IMR-90 (cell line): ENCODE measurements around the gene TMEM81. TPM values are rescaled to one million over a fixed set of nuclear protein-coding genes. Genes with fewer than 3 reads are reported as not detected.
A peak's percentile ranks its signal among the peaks of the same experiment; 100 is the strongest.

Experiments used
- ATAC-seq: fragments of 200-7000 bp; cut with Tn5 transposase; 2 replicates; pipeline ENCODE4 v1.9.1; 2020; ENCODE audit warnings: low read depth, mild to moderate bottlenecking, moderate library complexity
- BruUV-seq: library from RNA; stranded (reverse); fragments of 400-500 nt; replicated peaks from 2 replicates; lab custom pipeline; 2021; lab: Mats Ljungman, UMichigan
- CTCF ChIA-PET: fragments of 300-600 bp; formaldehyde crosslinking; extraction: SDS; loops from one replicate; lab custom pipeline; 2021; ENCODE audit warnings: antibody characterized with exemption; lab: Yijun Ruan, JAX
- POLR2A ChIA-PET: fragments of 300-600 bp; sonication (Branson Sonifier 250); formaldehyde crosslinking; loops from one replicate; lab custom pipeline; 2022; ENCODE audit warnings: antibody characterized with exemption; ENCODE audit not compliant: unreplicated experiment; lab: Charles Lee
- DNase-seq: peaks from one replicate; pipeline ENCODE4 v3.0.0; 2013
- H2AFZ ChIP-seq: replicated peaks from 2 replicates; pipeline ENCODE3; 2013; ENCODE audit warnings: low read length, mild to moderate bottlenecking; ENCODE audit not compliant: poor library complexity
- H2AK5ac ChIP-seq: 2 replicates; pipeline ENCODE4 v1.6.1; 2013; ENCODE audit warnings: low read depth, low read length, inconsistent platforms
- H2AK9ac ChIP-seq: replicated peaks from 2 replicates; pipeline ENCODE3; 2013; ENCODE audit warnings: mild to moderate bottlenecking, low read depth, low read length, moderate library complexity; ENCODE audit not compliant: poor library complexity
- H2BK120ac ChIP-seq: 2 replicates; pipeline ENCODE4 v1.6.1; 2013; ENCODE audit warnings: low read depth, low read length, inconsistent platforms
- H2BK15ac ChIP-seq: 3 replicates; pipeline ENCODE4 v1.6.1; 2013; ENCODE audit warnings: low read depth, low read length, inconsistent platforms
- H2BK20ac ChIP-seq: 2 replicates; pipeline ENCODE4 v1.6.1; 2013; ENCODE audit warnings: low read depth, mild to moderate bottlenecking, inconsistent platforms, low read length, moderate library complexity
- H2BK5ac ChIP-seq: 2 replicates; pipeline ENCODE4 v1.6.1; 2013; ENCODE audit warnings: mild to moderate bottlenecking, low read depth, low read length, inconsistent platforms; ENCODE audit not compliant: poor library complexity, severe bottlenecking
- H3K14ac ChIP-seq: replicated peaks from 2 replicates; pipeline ENCODE4 v1.6.1; 2013; ENCODE audit warnings: low read depth, low read length, inconsistent platforms
- H3K18ac ChIP-seq: 2 replicates; pipeline ENCODE4 v1.6.1; 2013; ENCODE audit warnings: low read depth, low read length, control low read depth
- H3K23ac ChIP-seq: 2 replicates; pipeline ENCODE4 v1.6.1; 2013; ENCODE audit warnings: low read depth, low read length, inconsistent platforms
- H3K27ac ChIP-seq: 2 replicates; pipeline ENCODE4 v1.5.1; 2013; ENCODE audit warnings: mild to moderate bottlenecking, control low read depth, low read length; ENCODE audit not compliant: insufficient read depth
- H3K27me3 ChIP-seq: 2 replicates; pipeline ENCODE4 v1.6.1; 2013; ENCODE audit warnings: low read length; ENCODE audit not compliant: control insufficient read depth, insufficient read depth
- H3K36me3 ChIP-seq: 2 replicates; pipeline ENCODE4 v1.6.1; 2013; ENCODE audit warnings: low read length, mixed read lengths; ENCODE audit not compliant: control insufficient read depth, insufficient read depth
- H3K4ac ChIP-seq: 2 replicates; pipeline ENCODE4 v1.6.1; 2013; ENCODE audit warnings: low read depth, low read length, inconsistent platforms
- H3K4me1 ChIP-seq: 2 replicates; pipeline ENCODE4 v1.6.1; 2013; ENCODE audit warnings: low read length, mixed read lengths; ENCODE audit not compliant: control insufficient read depth, insufficient read depth
- H3K4me2 ChIP-seq: 2 replicates; pipeline ENCODE4 v1.6.1; 2013; ENCODE audit warnings: low read depth, mild to moderate bottlenecking, control low read depth, low read length, moderate library complexity
- H3K4me3 ChIP-seq: 2 replicates; pipeline ENCODE4 v1.5.1; 2013; ENCODE audit warnings: low read depth, mild to moderate bottlenecking, control low read depth, low read length, moderate library complexity; ENCODE audit not compliant: insufficient read depth
- H3K56ac ChIP-seq: 2 replicates; pipeline ENCODE4 v1.6.1; 2013; ENCODE audit warnings: low read length, inconsistent platforms; ENCODE audit not compliant: insufficient read depth; ENCODE audit errors: extremely low read depth
- H3K79me1 ChIP-seq, 2 experiments: 2 replicates each; pipeline ENCODE4 v1.6.1; 2013; ENCODE audit warnings: low read length in 2 of 2, inconsistent platforms in 1 of 2, low read depth in 1 of 2
- H3K9ac ChIP-seq: 2 replicates; pipeline ENCODE4 v1.6.1; 2013; ENCODE audit warnings: low read depth, low read length, control low read depth
- H3K9me1 ChIP-seq: 2 replicates; pipeline ENCODE4 v1.6.1; 2013; ENCODE audit warnings: low read length, inconsistent platforms; ENCODE audit not compliant: insufficient read depth
- H3K9me3 ChIP-seq: 2 replicates; pipeline ENCODE4 v1.6.1; 2013; ENCODE audit warnings: low read length; ENCODE audit not compliant: control insufficient read depth, insufficient read depth
- H4K20me1 ChIP-seq: 2 replicates; pipeline ENCODE4 v1.6.1; 2013; ENCODE audit warnings: low read length, inconsistent platforms; ENCODE audit not compliant: insufficient read depth
- H4K5ac ChIP-seq: 2 replicates; pipeline ENCODE4 v1.6.1; 2013; ENCODE audit warnings: mild to moderate bottlenecking, low read depth, low read length, control low read depth
- H4K8ac ChIP-seq, 2 experiments: 2 replicates each; pipeline ENCODE4 v1.6.1; 2013; ENCODE audit warnings: low read depth in 2 of 2, low read length in 2 of 2, control low read depth in 1 of 2, inconsistent platforms in 1 of 2
- H4K91ac ChIP-seq: 2 replicates; pipeline ENCODE4 v1.6.1; 2013; ENCODE audit warnings: low read depth, low read length, inconsistent platforms; ENCODE audit not compliant: insufficient read depth
- CEBPB ChIP-seq: IDR thresholded peaks from 2 replicates; pipeline ENCODE4 v1.6.1; 2012; ENCODE audit warnings: low read depth, low read length, improper control_type of control experiment
- NFE2L2 ChIP-seq: fragments of 150-350 bp; IDR thresholded peaks from 2 replicates; pipeline ENCODE4 v1.6.1; 2016; ENCODE audit warnings: low read depth, mild to moderate bottlenecking, low read length
- RCOR1 ChIP-seq: IDR thresholded peaks from 2 replicates; pipeline ENCODE4 v1.6.1; 2012; ENCODE audit warnings: mild to moderate bottlenecking, low read length, improper control_type of control experiment; ENCODE audit not compliant: insufficient replicate concordance
- WGBS, 2 experiments: methylation state at CpG; one replicate each; pipeline versions ENCODE4 v1.1.5 to v1.1.7; 2013; ENCODE audit warnings: missing lambda C conversion rate in 2 of 2; ENCODE audit not compliant: insufficient read length in 1 of 2; ENCODE audit errors: extremely low coverage in 2 of 2; 5-methylcytosine and 5-hydroxymethylcytosine counted together
- dilution Hi-C: fragments of 300-500 bp; cut with HindIII; formaldehyde crosslinking; loops from one replicate; pipeline ENCODE4 v1.14.3; 2018; ENCODE audit warnings: low sequenced_read_pairs; ENCODE audit not compliant: unreplicated experiment
- in situ Hi-C: fragments of 300-500 bp; cut with MboI; formaldehyde crosslinking; loops from 3 replicates; pipeline ENCODE4 v1.14.3; 2019; ENCODE audit warnings: low sequenced_read_pairs, inconsistent platforms, mixed read lengths
- intact Hi-C: fragments of 100-400 bp; cut with micrococcal nuclease; formaldehyde crosslinking; loops from 2 replicates; pipeline ENCODE4 v1.10.0; 2022
- polyA plus RNA-seq, 3 experiments: library from polyadenylated mRNA; depleted of rRNA; stranded (reverse); fragments of >200 nt; gene quantifications; 2 replicates each; pipeline ENCODE4 v1.2.3, GENCODE V29; 2012; ENCODE audit warnings: low replicate concordance in 1 of 3
- total RNA-seq: library from RNA; depleted of rRNA; stranded (reverse); fragments of >200 nt; gene quantifications from 2 replicates; pipeline ENCODE4 v1.2.3, GENCODE V29; 2012
- TF ChIP-seq, protein P1 (sequence below): conservative IDR thresholded peaks from 2 replicates; pipeline ENCODE4 v1.5.1; 2012; ENCODE audit warnings: mild to moderate bottlenecking, low read depth, low read length, improper control_type of control experiment

The TMEM81 gene
- total and polyA plus RNA-seq, 2 of the 4 experiments (the other 2 are of a cell fraction), result 1.5 to 1.8 TPM

DNA sequence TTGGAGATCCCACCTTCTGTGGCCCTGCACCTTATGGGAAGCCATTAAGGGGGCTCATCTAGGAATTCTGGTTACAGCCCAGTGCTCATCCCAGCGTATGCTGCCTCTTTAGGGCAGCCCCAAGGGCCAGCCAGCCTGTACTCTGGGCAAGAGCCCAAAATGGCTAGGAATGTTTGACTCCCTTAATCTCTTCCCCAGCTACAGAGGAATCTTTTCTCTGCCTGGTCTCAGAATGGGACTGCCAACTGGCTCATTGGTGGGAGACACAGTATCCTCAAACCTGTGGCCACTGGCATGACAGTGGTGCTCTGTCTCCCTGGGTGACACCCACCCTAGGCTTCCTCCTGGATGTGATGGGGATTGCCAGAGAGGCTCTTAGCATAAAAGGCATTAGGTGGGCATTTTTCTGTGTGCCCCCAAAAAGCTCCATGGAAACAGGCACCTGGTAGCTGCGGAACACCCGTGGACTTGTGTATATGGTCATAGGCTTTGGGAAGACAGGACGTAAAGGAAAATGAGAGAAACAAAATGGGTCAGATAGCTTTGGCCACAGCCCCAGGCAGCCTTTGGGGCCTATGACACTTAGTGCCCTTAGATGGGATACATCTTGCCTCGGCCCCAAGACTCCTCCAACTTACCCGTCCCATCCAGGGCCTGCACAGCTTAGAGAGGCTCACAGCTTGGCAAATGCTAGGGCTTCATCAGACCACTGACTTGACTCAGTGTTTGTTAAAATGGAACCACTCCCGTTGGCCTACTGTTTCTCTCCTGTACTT is 6.9 kb downstream of the TMEM81 start:
- H2AK5ac ChIP-seq, result no peak overlapping the region
- H3K4ac ChIP-seq, result no peak overlapping the region
- H2AFZ ChIP-seq, result no peak overlapping the region
- CTCF ChIA-PET, result no interaction called here
- H3K4me1 ChIP-seq, result no peaks in the 10 kb centered on the region; the same call in 1 of the 2 replicates
- no peaks in the 10 kb centered on the region; a peak in 1 of 4 replicates for H3K79me1 ChIP-seq
- no peak overlapping the region for H2BK120ac ChIP-seq
- no peak overlapping the region for H3K56ac ChIP-seq
- H4K5ac ChIP-seq, result no peak overlapping the region
- TF ChIP-seq RCOR1 (no peak), NFE2L2 (no peak), CEBPB (no peak)
- TF ChIP-seq, protein P1, sequence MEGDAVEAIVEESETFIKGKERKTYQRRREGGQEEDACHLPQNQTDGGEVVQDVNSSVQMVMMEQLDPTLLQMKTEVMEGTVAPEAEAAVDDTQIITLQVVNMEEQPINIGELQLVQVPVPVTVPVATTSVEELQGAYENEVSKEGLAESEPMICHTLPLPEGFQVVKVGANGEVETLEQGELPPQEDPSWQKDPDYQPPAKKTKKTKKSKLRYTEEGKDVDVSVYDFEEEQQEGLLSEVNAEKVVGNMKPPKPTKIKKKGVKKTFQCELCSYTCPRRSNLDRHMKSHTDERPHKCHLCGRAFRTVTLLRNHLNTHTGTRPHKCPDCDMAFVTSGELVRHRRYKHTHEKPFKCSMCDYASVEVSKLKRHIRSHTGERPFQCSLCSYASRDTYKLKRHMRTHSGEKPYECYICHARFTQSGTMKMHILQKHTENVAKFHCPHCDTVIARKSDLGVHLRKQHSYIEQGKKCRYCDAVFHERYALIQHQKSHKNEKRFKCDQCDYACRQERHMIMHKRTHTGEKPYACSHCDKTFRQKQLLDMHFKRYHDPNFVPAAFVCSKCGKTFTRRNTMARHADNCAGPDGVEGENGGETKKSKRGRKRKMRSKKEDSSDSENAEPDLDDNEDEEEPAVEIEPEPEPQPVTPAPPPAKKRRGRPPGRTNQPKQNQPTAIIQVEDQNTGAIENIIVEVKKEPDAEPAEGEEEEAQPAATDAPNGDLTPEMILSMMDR, result no peak
- in situ Hi-C loops, result no loop called here
- no peak overlapping the region for H2BK20ac ChIP-seq
- H2BK5ac ChIP-seq, result no peak overlapping the region
- no peak overlapping the region for H4K91ac ChIP-seq
- dilution Hi-C loops, result no loop called here
- no peak overlapping the region for H3K23ac ChIP-seq
- no CpG with 5 or more reads among the region's 7 CpGs for WGBS, 2 experiments
- H3K18ac ChIP-seq, result no peak overlapping the region
- H2BK15ac ChIP-seq, result no peak overlapping the region
- H3K9me3 ChIP-seq, result no peaks in the 10 kb centered on the region
- H3K9me1 ChIP-seq, result no peaks in the 10 kb centered on the region; the same call in 1 of the 2 replicates
- H4K8ac ChIP-seq, result no peak overlapping the region
- intact Hi-C loops, result no loop called here
- H3K9ac ChIP-seq, result no peak overlapping the region
- H4K20me1 ChIP-seq, result no peaks in the 10 kb centered on the region
- no peak overlapping the region for H2AK9ac ChIP-seq
- ATAC-seq (peak; percentile 63), DNase-seq (no peak)
- no peak overlapping the region for H3K4me3 ChIP-seq
- POLR2A ChIA-PET, result no interaction called here
- no peak overlapping the region for H3K4me2 ChIP-seq
- H3K27me3 ChIP-seq, result no peaks in the 10 kb centered on the region
- no TSS peak for BruUV-seq
- H3K27ac ChIP-seq, result no peak overlapping the region
- no peaks in the 10 kb centered on the region for H3K36me3 ChIP-seq
- H3K14ac ChIP-seq, result no peak overlapping the region
